Testis (tissue), 2 donors: ENCODE measurements around the gene UBE2L3.
"Not testable (repeated sequence)": the region's sequence is repeated elsewhere in the genome, so short reads cannot be mapped to it uniquely, and the experiment has no call there.

Source experiments
- POLR2A ChIP-seq: fragments of 450-650 bp; IDR thresholded peaks from one replicate; pipeline ENCODE4 v1.6.1; 2017; ENCODE audit warnings: antibody characterized with exemption, mild to moderate bottlenecking, moderate library complexity
- TF ChIP-seq, protein P1 (sequence below), 3 experiments: fragments of 450-650 bp in 2 of 3; fragments of 200-600 bp in 1 of 3; sonication (generic) in 1 of 3; IDR thresholded peaks; one replicate each; pipeline ENCODE4 v1.5.1; 2016 to 2019; ENCODE audit warnings: antibody characterized with exemption in 3 of 3, mild to moderate bottlenecking in 2 of 3, moderate library complexity in 1 of 3

DNA sequence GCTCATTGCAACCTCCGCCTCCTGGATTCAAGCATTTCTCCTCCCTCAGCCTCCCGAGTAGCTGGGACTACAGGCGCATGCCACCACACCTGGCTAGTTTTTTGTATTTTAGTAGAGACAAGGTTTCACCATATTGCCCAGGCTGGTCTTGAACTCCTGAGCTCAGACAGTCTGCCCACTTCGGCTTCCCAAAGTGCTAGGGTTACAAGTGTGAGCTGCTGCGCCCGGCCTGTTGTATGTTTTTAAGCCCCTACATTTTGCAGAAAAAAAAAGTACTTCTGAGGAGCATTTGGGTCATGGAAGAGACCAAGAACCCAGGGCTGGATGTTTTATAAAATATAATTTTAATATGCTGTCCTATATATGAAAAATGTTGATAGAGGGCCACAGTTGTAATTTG, 49.8 kb downstream of the UBE2L3 start:
- TF ChIP-seq, protein P1, sequence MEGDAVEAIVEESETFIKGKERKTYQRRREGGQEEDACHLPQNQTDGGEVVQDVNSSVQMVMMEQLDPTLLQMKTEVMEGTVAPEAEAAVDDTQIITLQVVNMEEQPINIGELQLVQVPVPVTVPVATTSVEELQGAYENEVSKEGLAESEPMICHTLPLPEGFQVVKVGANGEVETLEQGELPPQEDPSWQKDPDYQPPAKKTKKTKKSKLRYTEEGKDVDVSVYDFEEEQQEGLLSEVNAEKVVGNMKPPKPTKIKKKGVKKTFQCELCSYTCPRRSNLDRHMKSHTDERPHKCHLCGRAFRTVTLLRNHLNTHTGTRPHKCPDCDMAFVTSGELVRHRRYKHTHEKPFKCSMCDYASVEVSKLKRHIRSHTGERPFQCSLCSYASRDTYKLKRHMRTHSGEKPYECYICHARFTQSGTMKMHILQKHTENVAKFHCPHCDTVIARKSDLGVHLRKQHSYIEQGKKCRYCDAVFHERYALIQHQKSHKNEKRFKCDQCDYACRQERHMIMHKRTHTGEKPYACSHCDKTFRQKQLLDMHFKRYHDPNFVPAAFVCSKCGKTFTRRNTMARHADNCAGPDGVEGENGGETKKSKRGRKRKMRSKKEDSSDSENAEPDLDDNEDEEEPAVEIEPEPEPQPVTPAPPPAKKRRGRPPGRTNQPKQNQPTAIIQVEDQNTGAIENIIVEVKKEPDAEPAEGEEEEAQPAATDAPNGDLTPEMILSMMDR (IDR thresholded peaks at IDR 0.05) = not testable (repeated sequence)
- TF ChIP-seq POLR2A = not testable (repeated sequence)
